HL-60 (cell line): Measurements from ENCODE around the gene FOXF2.

ENCODE experiments used
- CTCF ChIP-seq: IDR thresholded peaks from one replicate; pipeline ENCODE4 v1.5.1; 2011; ENCODE audit warnings: low read length, control low read depth, inconsistent platforms; ENCODE audit not compliant: insufficient read depth
- POLR2AphosphoS5 ChIP-seq: IDR thresholded peaks from 2 replicates; pipeline ENCODE4 v1.6.1; 2012; ENCODE audit warnings: low read depth
- SPI1 ChIP-seq: IDR thresholded peaks from 2 replicates; pipeline ENCODE4 v1.6.1; 2012; ENCODE audit warnings: low read depth, mild to moderate bottlenecking, borderline replicate concordance

GRCh38 chr6:1346558-1347091 is 42.8 kb upstream of the FOXF2 start:
- no peak for TF ChIP-seq CTCF
- TF ChIP-seq POLR2AphosphoS5 = no peak
- TF ChIP-seq SPI1 = no peak
